AG08396 (cell line): ENCODE results near the gene SRGAP3.

Experiments used
- DNase-seq: peaks from one replicate; pipeline ENCODE4 v3.0.0; 2012; ENCODE audit warnings: low spot score, mixed read lengths

The SRGAP3 gene

GRCh38 chr3:9047452-9048346, 201.7 kb downstream of the SRGAP3 start:
- DNase-seq, result no peak

GRCh38 chr3:9045371-9045770, 204.1 kb downstream of the SRGAP3 start:
- no peak for DNase-seq

- DNase-seq, result no peak
Measured at GRCh38 chr3:9043063-9043462, 206.4 kb downstream of the SRGAP3 start.

DNA sequence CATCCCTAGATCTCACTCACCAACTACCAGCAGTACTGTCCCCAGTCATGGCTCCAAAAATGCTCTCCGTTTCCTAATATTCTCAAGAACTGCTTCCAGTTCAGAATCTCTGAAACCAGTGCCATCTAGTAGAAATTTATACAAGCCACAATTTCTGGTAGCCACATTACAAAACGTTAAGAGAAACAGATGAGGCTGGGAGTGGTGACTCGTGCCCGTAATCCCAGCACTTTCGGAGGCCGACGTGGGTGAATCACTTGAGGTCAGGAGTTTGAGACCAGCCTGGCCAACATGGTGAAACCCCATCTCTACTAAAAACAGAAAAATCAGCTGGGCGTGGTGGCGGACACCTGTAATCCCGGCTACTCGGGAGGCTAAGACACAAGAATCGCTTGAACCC, 207.8 kb downstream of the SRGAP3 start:
- no peak for DNase-seq

GRCh38 chr3:9040996-9041395, 208.4 kb downstream of the SRGAP3 start:
- DNase-seq, result no peak

GRCh38 chr3:9037144-9037711, 212.2 kb downstream of the SRGAP3 start:
- DNase-seq, result no peak

GRCh38 chr3:9036404-9037131, 212.9 kb downstream of the SRGAP3 start:
- peak; percentile 45 for DNase-seq

- no peak for DNase-seq
Measured at GRCh38 chr3:9035961-9036360, 213.5 kb downstream of the SRGAP3 start.

DNA sequence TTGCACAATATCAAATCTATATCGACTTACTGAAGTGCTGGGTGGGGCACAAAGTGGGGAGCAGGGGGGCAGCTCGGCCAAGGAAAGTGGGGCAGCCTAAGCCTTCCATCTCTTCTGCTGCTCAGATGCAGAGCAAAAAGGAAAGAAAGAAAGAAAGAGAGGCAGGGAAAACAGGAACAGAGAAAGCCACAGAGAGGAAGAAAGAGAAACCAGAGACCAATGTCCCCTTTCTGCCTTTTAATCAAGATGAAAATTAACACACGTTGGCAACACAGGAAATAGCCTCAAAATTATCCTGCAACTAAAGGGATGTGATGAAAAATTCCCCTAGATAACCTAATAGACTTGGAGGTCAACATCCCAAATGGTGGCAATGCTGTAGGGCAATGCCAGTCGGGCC, 214.0 kb downstream of the SRGAP3 start:
- no peak for DNase-seq

GRCh38 chr3:9033867-9034266, 215.6 kb downstream of the SRGAP3 start:
- no peak for DNase-seq

- no peak for DNase-seq
Measured at GRCh38 chr3:9032231-9032777, 217.1 kb downstream of the SRGAP3 start.

GRCh38 chr3:9030034-9030433, 219.4 kb downstream of the SRGAP3 start:
- DNase-seq, result no peak

GRCh38 chr3:9028134-9028533, 221.3 kb downstream of the SRGAP3 start:
- peak; percentile 43 for DNase-seq

DNA sequence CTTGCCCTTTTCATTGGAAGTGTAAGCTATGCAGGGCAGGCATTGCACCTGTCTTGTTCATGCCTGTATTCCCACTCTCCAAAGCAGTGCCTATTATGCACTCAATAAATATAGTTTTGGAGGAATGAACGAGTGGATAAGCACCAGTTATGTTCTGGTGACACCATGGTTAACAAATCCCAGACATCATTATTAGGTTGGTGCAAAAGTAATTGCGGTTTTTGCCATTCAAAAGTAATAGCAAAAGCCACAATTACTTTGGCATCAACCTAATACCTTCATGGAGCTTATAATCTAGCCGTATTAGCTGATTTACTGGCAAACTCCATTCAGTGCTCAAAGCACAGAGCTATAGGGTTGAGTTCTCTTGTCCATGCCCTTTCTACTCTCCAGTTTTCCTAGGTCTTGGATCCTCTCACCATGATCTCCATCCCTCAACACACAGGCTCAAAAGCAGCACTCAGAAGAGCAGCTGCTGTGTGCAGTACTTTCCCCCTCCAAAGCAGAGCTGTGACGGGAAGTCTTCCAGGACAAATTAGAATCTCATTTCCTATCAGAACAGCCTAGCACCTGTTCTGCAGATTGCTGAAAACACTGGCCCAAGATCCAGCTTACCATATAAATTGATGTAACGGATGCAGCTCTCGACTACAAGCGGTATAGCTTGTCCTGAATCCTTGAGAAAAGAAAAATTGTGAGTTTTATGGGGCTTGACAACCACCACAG, 223.0 kb downstream of the SRGAP3 start:
- no peak for DNase-seq

DNA sequence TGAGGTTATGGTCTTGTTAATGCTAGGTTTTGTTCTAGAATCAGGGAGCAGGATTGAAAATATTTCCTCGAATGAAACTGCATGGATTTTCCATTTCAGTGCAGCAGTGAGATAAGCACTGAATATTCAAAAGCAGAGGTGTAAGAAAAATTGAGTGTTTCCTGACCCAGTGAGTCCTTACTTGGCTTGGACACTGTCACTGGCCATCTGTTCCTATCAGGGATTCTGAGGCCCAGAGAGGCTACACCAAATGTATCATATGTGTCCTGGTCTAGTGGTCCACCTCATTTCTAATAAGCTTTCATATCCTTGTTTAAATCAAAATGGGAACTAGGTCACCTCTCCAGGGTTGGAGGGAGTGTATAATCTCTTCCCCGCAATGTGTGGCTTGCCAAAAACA, 225.1 kb downstream of the SRGAP3 start:
- no peak for DNase-seq

DNA sequence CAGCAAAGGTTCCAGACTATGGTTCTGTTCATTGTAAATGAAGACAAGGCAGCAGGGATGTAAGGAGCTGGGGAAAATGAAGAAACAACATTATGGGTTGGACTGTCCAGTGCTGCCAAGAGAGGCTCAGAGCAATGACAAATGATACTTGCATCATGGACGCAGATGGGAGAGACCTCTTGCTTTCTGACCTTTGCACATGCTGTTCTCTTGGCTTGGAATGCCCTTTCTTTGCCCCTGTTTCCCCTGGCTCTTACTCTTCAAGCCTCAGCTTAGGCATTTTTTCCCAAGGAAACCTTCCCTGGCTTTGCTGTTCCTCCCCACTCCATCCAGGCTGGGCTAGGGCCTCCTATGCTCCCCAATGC, 226.2 kb downstream of the SRGAP3 start:
- DNase-seq, result no peak

DNA sequence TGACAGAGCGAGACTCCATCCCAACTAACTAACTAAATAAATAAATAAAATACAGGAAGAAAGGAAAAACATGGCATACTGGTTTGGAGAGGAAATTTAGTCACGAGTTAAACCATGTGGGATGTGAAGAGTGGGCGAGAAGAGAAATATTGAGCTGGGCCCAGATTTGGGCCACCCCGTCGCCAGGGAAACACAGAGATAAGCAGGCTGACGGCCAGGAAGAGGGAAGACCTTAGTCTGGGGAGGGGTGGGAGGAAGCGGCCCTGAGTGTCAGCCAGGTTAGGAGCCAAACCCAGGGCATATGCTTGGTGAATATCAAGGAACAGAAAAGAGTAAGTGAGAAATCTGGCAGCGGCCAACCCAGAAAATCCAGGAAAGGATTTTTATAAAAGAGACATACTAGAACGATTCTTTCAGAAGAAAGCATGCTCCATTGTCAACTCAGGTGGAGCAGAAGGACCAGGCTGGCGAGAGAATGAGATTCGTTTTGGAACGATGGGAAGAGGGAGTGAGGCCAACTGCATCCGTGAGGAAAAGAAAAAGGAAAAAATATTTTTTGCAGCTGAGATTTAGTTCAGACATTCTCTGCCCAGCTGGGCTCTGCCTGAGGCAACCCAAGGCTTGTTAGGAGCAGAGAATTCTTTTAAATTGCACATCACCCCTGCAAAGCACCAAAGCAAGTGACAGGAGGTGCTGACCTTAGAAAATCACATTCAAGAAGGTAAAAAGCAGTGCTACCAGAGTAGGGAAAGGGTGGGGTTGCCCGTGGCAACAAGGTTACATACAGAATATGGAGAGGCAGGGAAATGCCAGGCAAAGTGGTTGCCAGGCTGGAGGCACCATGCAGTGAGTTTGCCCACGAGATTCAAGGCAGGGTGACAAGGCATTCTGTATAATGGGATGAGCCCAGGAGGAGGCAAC, 226.9 kb downstream of the SRGAP3 start:
- no peak for DNase-seq

GRCh38 chr3:9021271-9022009, 228.0 kb downstream of the SRGAP3 start:
- DNase-seq, result no peak

DNA sequence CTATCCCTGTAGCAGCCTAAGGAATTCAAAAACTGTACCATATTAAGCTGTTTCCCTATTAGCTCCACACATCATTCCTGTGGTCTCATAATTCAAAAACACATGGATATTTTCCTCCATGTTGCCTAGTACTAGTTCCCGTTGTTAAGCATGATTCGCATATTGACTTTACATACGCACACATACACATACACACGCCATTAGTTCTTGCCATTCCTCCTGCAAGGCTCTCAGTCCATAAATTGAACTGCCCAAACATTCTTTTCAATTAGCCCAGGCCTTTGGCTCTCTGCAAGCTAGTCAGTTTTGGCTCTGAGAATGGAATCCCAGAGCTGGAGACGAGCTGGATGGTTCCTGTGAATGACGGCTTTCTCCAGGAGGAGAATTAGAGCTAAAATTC, 229.0 kb downstream of the SRGAP3 start:
- no peak for DNase-seq

- no peak for DNase-seq
Measured at GRCh38 chr3:9019259-9019961, 230.0 kb downstream of the SRGAP3 start.
